NCI-H2081 treated with DMSO at 0.1 percent for 48 hours (cell line): ENCODE measurements around the gene EMILIN2.
"Not testable (repeated sequence)": the region's sequence is repeated elsewhere in the genome, so short reads cannot be mapped to it uniquely, and the experiment has no call there.

ENCODE experiments used
- DNase-seq: peaks from one replicate; lab custom pipeline; 2025; lab: John Stamatoyannopoulos, UW

The EMILIN2 gene

DNA sequence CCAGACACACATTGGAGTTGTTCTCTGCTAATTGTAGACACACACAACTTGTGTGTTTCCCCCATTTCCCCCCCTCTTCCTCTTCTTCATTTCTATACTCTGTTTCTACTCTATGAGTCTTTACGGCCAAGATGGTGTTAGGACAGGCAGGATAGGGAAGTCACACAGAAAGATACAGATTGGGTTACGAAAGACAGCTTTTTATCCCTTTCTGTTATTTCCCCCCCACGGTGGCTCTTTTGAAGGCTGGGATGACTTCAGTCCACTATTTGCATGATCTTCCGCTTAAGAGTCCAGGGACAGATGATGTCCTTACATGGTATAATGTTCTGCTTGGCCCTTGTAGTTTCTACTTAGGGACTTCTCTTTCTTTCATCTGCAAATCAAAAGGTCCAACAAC, 1.6 kb upstream of the EMILIN2 start:
- DNase-seq: no peak

DNA sequence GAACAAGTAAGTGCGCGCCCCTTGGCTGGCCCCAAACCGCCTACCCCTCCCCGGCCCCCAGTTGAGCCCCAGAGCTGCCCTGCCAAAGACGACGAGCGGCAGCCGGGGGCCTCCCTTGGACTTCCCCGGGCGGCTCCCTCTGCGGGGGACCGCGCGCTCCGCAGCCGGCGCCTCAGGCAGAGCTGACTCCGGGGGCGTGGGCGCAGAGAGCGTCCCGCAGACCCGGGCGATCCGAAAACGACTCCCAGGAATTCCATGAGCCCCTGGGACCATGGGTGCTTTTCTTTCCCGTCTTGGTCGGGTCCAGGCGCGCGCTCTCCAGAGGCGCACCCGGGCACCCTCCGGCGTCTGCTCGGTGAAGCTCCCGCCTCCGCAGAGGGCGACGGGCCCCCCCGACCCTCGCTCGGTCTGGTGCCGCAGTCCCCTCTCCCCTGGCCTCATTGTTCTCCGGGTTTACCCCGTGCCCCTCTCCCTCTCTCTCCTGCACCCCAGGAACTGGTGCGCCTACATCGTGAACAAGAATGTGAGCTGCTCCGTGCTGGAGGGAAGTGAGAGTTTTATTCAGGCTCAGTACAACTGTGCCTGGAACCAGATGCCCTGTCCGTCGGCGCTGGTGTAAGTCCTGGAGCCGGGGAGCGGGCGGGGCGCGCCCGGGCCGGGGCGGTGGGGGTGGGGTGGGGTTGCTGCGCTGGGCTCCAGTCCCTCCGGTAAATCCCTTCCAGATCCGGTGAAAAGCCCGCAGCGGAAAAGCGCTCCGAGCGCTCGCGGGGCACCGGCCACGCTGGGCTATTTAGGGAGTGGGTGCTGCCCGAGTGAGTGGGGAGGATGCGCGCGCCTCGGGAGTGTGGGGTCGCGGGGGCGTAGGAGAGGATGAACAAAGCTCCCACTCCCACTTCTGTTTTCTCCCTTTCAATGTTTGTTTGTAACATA, 776 bp downstream of the EMILIN2 start:
- DNase-seq: no peak

DNA sequence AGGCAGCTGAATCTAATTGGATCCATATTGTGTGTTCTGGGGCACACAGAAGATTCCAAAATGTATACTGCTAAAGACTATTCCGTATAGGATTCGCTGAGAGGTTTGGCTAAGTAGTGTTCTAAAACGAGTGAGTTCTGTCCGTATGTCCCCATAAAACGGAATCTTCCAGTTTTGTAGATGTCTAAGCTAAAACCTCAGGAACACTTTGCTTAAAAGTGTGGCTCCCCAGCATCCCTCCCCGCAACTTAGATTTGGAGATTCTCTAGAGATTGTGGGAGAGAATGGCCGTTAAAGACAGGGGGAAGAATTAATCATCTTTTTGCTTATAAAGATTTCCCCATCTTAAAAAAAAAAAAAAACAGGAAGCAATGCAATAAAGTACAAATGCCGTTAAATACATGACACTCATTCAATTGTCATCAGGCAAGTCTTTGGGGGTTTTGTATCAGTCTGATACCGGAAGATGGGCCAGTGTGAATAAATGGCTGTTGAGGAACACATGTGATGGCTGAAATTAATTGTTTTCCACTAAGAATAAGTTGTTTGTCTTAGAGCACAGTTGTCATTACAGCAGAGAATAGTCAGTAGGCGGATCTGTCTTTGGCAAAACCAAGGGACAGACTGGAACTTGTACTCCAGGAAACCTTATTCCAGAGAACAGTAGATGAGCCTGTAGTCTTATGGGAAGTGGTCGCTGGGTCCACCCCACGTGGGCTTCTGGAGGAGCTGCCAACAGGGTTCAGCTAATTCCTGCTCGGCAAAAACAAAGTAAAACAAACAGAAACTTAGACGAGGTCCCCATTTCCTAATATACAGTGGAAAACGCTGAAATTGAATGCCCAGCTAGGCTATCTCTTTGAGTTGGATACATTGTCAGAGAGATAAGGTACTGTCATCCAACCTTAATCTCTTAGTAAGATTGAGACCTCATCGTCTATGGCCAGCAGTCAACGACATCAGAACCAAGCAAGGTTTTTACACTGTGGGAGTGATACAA, 1.7 kb downstream of the EMILIN2 start:
- DNase-seq: no peak

DNA sequence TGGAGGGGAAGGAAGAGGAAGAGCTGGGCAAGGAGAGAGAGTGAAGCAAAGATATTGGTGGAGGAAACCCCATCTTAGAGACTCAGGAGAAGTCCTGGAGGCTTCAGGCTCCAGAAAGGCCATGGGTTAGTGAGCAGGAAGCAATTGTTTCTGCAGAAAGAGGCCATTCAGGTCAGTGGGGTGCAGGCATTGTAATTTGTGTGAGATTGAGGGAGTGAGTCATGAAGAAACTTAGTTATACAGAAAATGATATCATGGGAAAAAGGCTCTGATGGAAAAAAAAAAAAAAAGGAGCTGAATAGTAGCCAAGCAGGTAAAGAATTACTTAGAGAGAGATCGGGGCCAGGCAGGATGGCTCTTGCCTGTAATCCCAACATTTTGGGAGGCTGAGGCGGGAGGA, 4.0 kb downstream of the EMILIN2 start:
- DNase-seq: no peak

DNA sequence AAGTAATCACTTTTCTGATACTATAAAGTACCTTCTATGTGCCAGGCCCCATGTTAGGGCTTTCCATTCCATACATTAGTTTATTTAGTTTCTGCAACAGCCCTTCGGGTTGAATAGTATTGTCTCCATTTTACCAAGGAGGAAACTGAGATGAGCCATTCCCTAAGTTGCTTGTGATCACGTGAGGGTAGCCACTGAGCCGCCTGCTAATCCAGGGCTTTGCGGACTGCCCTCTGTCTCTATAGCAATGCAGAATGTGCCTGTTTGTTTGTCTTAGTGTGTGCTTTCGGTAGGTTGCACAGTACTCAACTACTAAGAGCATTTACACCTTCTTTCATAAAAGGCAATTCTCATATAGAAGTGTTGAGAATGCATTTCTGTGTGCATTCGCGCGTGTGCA, 5.0 kb downstream of the EMILIN2 start:
- DNase-seq: no peak

DNA sequence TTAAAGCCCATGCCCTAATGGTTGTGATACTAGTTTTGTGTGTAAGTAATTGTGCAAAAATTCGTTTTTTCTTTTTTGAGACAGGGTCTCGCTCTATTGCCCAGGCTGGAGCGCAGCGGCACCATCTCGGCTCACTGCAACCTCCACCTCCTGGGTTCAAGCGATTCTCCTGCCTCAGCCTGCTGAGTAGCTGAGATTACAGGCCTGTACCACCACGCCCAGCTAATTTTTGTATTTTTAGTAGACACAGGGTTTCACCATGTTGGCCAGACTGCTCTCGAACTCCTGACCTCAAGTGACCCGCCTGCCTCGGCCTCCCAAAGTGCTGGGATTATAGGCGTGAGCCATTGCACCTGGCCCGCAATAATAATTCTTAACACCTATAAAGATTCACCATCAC, 5.7 kb downstream of the EMILIN2 start:
- not testable (repeated sequence) for DNase-seq

DNA sequence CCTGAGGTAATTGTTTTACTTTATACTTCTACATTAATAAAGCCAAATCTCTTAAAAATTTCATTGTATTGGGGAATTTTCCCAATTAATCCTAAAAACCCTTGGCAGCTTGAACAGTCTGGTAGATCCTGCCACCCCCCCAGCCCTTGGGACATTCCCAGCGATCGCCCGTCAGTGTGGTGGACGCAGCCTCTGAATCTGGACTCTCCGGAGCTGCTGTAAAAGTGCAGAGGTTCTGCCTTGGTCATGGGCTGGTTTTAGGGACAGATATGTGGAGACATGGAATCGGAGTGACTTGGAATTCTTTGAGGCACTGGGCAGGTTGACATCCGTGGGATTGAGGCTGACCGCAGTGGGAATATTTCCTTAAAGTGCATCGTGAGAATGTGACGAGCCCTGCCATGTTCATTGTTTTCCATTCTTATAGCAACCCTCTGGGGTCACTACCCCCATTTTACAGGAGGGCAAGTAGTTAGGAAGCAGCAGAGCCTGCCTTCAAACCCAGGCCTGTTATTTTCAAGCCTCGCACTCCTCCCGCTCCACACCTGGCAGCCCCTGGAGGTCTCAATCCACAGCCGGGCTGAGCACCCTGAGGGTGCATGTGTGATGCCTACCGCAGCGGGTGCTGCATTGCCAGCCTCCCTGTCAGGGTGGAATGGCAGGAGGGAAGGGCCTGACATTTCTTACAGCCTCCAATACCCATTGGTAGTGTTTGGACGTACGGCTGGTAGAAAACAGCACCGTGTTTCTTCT, 6.5 kb downstream of the EMILIN2 start:
- no peak for DNase-seq

DNA sequence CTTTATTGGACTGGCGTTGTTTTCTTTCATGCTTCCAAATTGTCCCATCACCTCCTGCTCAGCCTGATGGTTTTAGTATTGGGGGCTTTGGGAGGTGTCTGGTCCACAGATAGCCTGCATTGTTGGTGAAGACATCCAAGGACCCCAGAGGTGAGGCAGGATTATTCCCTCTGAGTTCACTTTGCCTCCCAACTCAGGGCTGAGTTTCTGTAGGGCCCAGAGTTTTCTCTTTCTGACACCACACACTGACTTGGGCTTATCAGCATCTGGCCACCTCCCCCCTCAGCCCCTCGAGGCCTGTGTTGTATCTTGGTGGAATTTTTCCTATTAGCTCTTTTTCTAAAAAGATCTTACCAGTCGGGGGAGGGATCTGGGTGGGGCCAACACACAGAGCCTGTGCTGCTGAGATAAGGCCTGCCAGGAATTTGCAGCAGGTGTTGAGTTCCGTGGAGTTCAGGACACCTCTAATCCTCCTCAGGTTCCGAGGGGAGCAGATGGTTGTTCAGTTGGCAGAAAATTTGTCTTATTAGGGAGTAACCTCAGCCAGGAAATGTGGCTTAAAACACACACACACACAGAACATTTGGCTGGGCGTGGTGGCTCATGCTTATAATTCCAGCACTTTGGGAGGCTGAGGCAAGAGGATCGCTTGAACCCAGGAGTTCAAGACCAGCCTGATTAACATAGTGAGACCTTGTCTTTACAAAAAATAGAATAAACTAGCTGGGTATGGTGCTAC, 7.3 kb downstream of the EMILIN2 start:
- no peak for DNase-seq

DNA sequence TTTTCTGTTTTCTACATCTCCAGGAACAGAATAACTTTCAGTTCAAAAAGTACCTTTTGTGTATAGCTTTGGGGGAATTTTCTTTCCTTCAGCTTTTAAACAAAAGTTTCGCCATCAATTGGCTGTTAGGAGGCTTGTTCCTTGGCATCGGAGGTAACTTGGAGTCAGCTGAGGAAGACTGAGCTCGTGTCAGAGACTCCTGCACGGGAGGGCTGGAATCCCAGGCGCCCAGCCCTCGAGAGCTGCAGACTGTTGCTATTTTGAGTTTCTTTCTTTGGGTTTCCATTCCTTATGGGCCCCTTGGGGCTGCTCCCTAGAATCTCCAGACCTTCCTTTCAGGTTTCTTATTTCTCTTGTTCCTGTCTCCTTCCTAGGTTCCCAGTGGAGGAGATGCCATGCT, 8.1 kb downstream of the EMILIN2 start:
- no peak for DNase-seq

DNA sequence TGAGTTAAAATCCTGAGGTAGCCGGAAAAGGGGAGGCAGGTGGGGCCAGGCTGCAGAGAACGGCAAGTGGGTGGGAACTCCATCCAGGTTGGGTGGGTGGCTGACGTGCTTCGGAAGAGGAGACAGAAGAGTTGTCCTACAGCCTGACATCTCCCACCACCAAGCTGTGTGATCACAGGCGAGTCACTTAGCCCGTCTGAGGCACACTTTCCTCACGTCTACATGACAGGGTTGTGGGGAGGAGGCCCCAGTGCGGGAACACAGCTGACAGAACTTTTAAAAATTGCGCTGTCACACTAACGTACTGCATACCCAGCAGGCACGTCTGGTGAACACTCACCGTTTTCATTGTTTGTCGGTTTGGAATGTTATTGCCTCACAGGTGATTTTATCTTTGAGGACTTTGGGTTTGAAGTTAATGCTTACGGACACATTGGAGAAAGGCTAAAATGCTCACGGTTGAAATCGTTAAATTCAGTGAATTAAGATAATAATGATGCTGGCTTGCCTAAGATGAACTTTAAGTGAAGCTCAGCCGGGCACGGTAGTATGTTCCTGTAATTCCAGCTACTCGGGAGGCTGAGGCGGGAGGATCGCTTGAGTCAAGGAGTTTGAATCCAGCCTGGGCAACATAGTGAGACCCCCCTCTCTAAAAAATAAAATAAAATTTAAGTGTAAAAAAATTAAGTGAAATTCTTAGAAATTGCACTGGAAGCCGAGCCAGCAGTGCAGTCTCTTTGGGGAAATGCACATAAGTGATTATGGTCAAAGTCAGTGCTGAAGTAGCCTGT, 8.9 kb downstream of the EMILIN2 start:
- DNase-seq: no peak

DNA sequence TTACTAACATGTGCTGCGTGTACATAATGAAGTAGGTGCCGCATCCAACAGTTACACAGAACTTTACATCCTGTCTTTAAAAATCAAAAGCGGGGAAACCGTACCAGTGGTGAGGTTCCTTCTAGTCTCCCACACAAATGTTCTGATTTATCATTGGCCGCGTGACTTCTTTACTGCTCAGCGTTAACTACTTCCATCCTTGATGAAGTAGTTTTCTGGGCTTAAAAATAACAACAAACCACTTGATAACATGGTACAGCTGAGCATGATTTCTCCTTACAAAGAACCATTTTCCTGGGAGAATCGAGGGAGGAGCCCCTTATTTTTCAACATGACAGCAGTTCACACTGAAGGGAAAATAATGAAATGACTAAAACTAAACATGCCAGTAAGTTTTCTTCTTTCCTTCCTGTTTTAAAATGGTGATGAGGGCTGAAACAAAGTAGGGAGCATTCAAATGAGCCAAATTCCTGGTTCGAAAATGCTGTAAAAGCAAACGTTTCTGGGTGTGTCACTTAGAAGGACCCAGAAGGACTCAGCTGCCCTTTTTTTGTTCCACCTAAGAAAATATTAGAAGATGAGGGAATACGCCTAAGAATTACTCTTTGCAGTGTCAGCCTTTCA, 9.9 kb downstream of the EMILIN2 start:
- no peak for DNase-seq

DNA sequence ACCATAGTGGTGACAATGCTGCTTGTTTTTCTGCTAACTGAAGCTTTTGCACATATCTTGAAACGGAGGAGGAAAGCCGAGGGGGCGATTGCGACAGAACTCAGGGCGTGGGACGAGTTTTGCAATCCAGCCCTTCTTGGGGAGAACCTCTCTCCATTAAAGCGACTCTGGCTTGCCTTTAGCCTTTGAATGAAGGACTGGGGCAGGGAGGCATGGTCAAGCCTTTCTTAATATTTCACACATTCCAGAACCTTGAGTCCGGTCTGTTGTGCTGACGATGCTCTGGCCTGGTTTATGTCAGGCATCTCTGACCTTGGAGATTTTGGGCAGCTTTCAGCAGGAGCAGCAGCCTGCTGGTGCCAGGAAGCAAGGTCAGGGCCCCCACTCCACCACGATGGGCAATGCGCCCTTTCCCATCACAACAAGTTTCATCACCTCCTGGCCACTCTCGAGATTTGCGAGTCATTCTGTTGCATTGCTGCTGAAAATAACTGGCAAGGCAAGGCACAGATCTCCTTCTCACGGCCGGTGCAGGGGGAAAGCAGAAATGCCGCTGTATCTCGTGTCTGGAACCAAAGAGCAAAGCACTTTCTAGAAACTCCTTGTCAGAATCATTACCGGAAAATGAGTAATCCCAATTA, 10.8 kb downstream of the EMILIN2 start:
- DNase-seq: no peak

DNA sequence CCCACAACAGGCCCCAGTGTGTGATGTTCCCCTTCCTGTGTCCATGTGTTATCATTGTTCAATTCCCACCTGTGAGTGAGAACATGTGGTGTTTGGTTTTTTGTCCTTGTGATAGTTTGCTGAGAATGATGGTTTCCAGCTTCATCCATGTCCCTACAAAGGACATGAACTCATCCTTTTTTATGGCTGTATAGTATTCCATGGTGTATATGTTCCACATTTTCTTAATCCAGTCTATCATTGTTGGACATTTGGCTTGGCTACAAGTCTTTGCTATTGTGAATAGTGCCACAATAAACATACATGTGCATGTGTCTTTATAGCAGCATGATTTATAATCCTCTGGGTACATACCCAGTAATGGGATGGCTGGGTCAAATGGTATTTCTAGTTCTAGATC, 13.6 kb downstream of the EMILIN2 start:
- DNase-seq: not testable (repeated sequence)

DNA sequence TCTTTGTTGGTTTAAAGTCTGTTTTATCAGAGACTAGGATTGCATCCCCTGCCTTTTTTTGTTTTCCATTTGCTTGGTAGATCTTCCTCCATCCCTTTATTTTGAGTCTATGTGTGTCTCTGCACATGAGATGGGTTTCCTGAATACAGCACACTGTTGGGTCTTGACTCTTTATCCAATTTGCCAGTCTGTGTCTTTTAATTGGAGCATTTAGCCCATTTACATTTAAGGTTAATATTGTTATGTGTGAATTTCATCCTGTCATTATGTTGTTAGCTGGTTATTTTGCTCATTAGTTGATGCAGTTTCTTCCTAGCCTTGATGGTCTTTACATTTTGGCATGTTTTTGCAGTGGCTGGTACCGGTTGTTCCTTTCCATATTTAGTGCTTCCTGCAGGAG, 17.2 kb downstream of the EMILIN2 start:
- not testable (repeated sequence) for DNase-seq

DNA sequence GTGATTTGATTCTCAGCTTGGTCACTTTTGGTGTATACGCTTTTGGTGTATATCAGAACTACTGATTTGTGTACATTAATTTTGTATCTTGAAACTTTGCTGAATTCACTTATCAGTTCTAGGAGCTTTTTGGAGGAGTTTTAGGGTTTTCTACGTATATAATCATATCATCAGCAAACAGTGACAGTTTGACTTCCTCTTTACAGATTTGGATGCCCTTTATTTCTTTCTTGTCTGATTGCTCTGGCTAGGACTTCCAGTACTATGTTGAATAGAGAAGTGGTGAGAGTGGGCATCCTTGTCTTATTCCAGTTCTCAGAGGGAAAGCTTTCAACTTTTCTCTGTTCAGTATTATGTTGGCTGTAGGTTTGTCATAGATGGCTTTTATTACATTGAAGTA, 19.7 kb downstream of the EMILIN2 start:
- DNase-seq: not testable (repeated sequence)

DNA sequence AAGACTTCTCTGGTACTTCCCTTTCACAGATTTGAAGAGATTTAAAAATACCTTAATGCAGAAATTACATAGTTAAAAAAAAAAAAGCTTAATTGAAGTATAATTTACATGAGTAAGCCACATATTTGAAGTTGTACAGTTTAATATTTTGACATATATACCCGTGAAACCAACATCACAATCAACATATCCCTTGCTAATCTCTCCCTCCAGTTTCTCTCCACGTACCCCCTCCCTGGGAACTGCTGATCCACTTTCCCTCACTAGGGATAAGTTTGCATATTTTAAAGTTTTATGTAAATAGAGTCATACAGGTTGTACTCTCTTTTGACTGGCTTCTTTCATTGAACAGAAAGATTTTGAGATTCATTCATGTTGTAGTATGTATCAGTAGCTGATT, 22.4 kb downstream of the EMILIN2 start:
- no peak for DNase-seq

DNA sequence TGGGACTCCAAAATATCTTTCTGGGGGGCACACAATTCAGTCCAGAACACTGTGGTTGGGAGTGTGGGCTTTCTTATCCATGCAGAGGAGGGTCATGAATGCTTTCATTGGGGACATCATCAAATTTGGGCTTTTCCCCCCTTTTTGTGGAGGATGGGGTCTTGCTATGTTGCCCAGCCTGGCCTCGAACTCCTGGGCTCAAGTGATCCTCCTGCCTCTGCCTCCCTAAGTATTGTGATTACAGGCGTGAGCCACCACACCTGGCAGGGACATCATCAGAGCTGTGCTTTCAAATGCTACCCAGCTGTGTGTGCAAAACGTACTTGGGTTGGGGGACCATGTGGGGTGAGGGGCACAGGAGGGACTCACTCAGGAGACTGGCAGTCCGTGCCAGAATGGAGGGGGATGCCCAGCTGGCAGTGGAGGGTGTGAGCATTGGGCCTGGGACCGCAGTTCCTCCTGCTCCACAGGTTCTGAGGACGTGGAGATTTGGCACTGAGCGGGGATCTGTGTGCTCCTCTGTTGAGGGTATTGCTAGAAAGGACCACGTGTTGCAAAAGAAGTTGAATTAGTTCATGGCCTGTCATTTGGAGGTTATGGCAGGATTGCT, 24.4 kb downstream of the EMILIN2 start:
- DNase-seq: no peak

DNA sequence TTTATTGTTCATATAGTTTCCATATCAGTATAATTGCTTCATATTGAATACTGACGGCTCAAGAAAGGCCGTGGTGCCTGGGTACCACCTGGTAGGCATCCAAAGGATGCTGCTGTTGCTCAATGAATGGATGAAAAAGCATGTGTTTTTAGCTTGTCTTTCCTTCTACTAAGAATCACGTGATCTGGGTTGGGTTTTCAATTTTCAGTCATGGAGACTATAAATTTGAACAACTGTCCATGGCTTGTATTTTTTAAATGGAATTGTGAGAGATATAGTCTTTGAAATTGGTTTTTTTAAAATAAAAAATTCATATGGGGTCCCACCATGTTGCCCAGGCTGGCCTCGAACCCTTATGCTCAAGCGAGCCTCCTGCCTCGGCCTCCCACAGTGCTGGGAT, 25.3 kb downstream of the EMILIN2 start:
- DNase-seq: no peak

DNA sequence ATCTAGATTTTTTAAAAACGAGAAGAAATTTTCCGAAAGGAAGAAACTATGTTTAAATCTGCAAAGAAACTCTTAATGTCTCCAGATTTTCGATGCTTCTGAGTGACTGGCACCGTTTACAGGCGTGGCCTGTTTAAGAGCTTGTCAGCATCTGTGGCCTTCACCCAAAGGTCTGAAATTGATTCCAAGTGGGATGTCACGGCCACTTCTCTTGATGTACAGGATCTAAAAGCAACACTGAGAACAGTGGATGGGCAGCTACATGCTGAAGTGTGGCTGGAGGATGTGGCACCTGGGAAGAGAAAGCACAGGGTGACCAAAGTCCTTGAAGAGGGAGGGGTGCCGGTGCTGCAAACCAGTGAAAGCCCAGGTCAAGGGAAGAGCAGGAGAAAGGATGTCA, 28.0 kb downstream of the EMILIN2 start:
- DNase-seq: no peak
